Left kidney (tissue), 8 donors: ENCODE measurements around the gene ARHGAP4. TPM values are rescaled to one million over a fixed set of nuclear protein-coding genes. Genes with fewer than 3 reads are reported as not detected.

Experiments used
- DNase-seq: peaks from one replicate; pipeline ENCODE4 v3.0.0-alpha.2; 2013
- long read RNA-seq, 8 donors: transcript quantifications; one replicate each; lab custom pipeline, GENCODE V29; 2026
- polyA plus RNA-seq: library from polyadenylated mRNA; unstranded; fragments of 120-200 nt; gene quantifications from one replicate; pipeline ENCODE4 v1.2.1, GENCODE V29; 2013; ENCODE audit not compliant: insufficient read length

Gene ARHGAP4
- 29.1 TPM for polyA plus RNA-seq
- long read RNA-seq, donor 1, partial matches to known transcripts = 12 of 14 reads
- long read RNA-seq, donor 1, other reads (novel, unspliced or antisense) = 0 of 14 reads
- long read RNA-seq, donor 2, partial matches to known transcripts = 0 of 3 reads
- long read RNA-seq, donor 2, other reads (novel, unspliced or antisense) = 0 of 3 reads
- long read RNA-seq, donor 3, partial matches to known transcripts = 0 of 4 reads
- long read RNA-seq, donor 3, other reads (novel, unspliced or antisense) = 0 of 4 reads
- long read RNA-seq, donor 4, partial matches to known transcripts = 0 of 1 reads
- long read RNA-seq, donor 4, other reads (novel, unspliced or antisense) = 0 of 1 reads
- long read RNA-seq, donor 5, partial matches to known transcripts = 0 of 3 reads
- long read RNA-seq, donor 5, other reads (novel, unspliced or antisense) = 0 of 3 reads
- long read RNA-seq, donor 6, partial matches to known transcripts = 0 of 4 reads
- long read RNA-seq, donor 6, other reads (novel, unspliced or antisense) = 0 of 4 reads
- long read RNA-seq, donor 7 = 0 reads
- long read RNA-seq, donor 8, partial matches to known transcripts = 0 of 1 reads
- long read RNA-seq, donor 8, other reads (novel, unspliced or antisense) = 0 of 1 reads

DNA sequence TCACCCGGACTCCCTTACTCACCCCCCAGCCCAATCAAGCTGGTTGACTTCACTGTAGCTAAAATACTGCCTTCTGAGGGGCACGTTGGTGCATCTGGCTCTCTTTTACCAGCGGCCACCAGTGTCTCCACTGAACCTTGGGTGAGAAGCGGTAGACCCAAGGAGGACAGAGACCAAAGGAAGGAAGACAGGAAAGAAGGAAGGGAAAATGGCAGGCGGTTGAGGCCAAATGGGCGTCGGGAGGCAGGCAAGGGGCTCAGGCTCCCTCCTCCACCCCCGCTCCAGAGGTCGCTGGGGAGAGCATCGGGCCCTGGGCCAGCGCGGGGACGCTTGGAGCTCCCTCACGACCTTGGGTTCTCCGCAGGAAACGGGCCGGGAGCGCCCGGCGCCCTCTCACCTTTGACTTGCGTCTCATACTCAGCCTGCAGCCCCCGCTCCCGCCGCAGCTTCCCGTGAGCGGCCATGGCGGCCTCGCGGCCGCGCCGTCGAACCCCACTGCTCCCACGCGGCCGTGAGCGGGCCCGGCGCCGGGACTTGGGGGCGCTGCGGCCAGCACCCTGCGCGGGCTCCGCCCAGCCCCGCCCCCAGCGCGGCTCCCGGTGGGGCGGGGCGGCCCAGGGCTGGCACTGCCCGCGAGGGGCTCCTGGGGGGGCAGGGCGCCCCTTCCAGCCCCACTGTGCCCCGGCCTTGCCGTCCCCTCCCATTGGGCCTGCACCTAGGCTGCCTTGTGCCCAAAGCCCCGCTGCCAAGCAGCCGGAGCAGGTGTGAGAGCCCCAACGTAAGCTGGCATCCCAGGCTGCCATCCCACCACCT is at the start of gene ARHGAP4:
TSS of gene ARHGAP4 (minus strand) at position 526 of the 813 bp plus-strand sequence. CDS start at position 464, 62 bp downstream.
- DNase-seq = no peak

GRCh38 chrX:153974726-153975286 is 48.7 kb upstream of the ARHGAP4 start:
- no peak for DNase-seq

DNA sequence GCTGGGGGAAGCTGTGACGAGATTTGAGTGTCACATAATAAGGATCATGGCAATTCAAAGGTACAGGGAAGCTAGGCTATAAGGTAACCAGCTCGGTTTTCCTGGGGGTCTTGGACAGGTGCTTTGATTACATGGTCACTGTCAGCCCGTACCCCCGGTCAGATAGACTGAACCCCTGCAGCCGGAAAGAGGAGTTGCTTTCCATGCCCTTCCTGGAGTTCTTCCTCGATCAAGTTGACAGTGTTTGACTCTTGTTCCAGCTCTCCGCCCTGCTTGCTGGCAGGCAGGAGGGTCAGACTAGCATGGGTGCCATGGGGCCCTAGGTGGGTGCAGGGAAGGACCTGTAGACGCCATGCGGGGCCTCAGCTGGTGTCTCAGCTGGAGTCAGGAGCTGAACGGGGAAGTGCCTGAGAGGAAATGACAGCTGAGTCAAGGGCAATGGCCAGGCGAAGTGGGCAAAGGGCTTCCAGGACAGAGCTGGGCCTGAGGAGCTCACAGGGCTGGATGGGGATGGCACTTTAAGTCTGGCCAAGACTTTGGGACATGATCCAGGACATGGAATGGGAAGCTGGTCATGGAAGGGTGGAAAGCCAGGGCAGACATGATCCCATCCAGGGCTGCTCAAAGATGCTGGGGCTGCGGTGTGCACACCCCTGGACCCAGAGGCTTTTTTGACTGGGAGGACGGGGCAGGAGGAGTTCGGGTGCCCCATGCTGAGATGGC is 48.1 kb upstream of the ARHGAP4 start:
- no peak for DNase-seq

DNA sequence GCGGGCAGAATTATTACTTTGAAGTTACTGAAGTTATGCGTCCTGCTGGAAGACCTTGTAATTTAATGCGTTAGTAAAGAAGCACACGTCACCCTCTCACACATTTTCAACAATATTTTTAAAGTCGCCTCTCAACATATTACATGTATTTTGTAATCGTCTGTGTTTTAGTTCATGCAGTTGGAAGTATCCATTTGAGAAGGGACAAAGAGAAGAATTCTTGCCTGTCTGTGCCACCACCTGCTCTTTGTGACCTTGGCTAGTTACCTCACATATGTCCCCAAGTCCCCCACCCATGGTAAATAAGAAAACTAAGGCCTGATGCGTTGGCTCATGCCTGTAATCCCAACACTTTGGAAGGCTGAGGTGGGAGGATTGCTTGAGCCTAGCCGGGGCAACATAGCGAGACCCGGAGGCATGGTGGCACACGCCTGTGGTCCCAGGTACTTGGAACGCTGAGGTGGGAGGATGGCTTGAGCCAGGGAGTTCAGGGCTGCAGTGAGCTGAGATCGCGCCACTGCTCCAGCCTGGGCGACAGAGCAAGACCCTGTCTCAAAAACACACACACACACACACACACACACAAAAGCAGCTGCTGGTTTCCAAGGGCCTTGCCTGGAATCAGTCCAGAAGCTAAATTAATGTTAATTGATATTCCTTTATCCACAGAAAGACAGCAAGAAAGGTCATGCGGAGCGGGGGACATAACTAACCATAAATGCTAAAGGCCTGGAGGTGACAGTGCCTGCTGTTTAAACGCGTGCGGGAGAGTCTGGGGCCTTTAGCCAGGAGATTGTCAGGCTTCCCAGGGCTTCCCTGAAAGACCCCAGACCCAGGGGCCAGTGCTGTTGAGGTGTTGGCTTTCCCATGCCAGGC is 47.3 kb upstream of the ARHGAP4 start:
- no peak for DNase-seq

DNA sequence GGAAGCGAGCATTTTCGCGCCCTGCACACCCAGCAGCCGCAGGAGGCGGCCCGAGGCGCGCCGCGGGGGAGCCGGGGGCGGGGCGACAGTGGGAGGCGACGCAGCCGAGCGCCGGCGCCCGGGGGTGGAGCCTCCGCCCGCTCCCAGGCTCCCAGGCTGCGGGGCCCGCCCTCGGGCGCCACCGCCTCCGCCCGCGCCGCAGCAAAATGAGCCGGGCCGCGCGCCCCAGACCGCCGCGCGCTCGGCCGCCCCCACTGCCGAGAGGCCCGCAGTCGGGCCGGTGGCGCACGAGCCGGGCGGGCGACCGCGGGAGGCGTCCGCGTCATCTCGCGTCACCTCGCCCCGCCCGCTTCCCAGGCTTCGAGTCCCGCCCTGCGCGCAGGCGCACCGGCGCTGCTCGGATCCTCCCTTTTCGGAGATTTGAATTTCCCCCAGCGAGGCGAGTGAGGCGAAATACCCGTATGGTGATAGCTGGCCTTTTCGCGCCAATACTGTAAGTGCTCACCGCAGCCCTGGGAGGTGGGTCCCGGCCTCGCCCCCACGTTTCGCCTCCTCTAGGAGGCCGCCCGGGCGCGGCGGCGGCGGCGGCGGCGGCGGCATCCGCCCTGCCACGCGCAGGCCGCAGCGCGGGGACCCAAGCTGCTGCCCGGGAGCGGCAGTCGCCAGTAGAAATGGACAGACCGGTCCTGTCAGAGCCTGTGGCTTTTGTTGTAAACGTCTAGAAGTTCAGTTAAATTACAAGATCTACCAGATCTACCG is 46.5 kb upstream of the ARHGAP4 start, which contains the start of gene TMEM187:
TSS of gene TMEM187 (plus strand) at position 387 of the 759 bp plus-strand sequence. CDS start 9,309 bp downstream, outside the sequence.
- peak; percentile 85 for DNase-seq

DNA sequence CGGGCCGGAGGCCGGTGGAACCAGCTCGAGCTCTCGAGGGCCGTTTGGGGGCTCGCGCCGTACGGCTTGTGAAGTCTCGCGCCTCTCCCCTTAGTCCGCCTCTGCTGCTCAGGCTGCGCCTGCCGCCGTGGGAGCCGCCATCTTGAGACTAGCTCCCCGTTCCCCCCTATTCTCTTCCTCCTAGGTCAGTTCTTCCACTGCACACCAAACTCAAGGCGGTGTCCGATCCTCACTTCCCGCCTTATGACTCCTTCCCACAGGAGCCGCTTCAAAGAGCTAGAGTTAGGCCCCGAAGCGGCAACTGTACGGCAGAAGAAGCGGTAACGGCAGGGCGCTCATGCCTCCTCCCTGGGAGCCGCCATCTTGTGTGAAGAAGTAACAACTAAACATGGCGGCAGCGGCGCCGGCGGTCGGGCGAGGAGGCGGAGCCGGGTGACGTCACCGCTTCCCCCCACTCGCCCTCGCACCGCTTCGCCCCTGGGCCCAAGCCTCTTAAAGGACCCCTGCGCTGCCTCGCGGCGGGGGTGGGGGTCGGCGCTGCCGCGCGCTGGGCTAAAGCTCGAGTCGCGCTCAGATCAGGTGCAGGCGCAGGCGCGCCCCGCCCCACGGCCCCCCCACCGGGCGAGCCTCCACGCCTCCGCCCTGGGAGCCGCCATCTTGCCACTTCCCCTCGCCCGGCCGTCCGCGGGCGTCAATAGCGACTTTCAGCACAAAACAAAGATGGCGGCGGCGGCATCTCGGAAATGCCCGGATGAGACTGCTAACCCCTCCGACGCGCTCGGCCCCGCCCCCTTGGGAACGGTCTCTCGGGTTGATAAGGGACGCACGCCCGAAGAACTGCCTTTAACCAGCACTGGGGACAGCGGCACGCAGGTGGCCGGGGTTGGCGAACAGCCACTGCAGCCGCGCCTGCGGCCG is 45.6 kb upstream of the ARHGAP4 start, which contains the start of gene HCFC1:
TSS of gene HCFC1 (minus strand) at position 369 of the 918 bp plus-strand sequence. CDS start 978 bp downstream, outside the sequence.
- peak; percentile 92 for DNase-seq

GRCh38 chrX:153971124-153971449 is 45.0 kb upstream of the ARHGAP4 start:
- peak; percentile 83 for DNase-seq

DNA sequence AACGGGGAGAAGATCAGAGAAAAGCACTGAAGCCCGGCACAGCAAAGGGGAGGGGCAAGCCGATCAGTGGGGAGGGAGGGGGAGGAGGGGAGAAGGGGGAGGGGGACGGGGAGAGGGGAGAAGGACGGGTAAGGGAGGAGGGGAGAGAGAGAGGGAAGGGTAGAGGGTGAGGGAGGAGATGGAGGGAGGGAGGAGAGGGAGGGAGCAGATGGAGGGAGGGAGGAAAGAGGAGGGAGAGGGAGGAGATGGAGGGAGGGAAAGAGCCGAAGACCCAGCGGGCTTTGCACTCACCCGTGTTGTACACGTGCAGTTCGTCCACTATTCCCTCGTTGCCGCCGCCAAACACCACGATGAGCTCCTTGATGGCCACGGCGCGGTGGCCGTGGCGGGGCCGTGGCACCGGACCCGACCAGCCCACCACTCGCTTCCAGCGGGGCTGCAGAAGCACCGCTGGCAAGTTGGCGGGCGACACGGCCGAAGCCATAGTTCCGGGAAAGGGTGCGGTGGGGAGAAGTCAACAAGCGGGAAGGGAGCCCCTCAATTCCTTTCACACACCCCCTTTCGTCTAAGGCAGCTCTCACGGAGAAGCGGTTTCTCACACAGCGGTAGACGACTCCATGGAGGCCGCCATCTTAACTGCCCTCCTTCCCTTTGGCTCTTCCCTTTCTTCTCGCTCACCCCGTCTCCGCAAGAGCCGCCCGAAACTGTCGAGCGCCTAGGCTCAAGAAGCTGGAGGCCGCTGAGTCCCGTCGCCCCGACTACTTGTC is 44.5 kb upstream of the ARHGAP4 start:
- DNase-seq = peak; percentile 53

DNA sequence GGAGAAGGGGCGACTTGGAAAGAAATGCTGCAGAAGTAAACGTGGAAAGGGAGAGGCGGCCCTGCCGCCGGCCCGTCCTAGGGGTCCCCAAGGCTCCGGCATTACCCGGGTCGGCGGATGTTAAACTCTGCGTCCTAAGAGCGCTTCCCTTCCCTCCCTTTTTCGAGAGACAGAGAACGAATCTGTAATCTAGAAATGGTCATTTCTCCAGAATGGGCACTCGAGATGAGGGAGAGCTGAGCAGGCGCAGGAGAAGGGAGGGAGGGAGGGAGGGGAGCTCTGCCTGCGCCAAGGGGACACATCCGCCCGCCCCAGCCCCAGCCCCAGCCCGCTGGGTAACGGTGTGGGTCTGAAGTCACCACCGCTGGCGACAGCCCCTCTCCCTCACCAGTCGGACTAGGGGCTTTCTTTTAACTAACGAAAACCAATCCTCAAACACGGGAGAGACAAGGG is 43.9 kb upstream of the ARHGAP4 start:
- DNase-seq = no peak

- DNase-seq = no peak
Observed at GRCh38 chrX:153969125-153969903, 43.2 kb upstream of the ARHGAP4 start.

GRCh38 chrX:153968754-153969124 is 42.7 kb upstream of the ARHGAP4 start:
- DNase-seq = no peak

GRCh38 chrX:153968255-153968654 is 42.2 kb upstream of the ARHGAP4 start:
- no peak for DNase-seq

DNA sequence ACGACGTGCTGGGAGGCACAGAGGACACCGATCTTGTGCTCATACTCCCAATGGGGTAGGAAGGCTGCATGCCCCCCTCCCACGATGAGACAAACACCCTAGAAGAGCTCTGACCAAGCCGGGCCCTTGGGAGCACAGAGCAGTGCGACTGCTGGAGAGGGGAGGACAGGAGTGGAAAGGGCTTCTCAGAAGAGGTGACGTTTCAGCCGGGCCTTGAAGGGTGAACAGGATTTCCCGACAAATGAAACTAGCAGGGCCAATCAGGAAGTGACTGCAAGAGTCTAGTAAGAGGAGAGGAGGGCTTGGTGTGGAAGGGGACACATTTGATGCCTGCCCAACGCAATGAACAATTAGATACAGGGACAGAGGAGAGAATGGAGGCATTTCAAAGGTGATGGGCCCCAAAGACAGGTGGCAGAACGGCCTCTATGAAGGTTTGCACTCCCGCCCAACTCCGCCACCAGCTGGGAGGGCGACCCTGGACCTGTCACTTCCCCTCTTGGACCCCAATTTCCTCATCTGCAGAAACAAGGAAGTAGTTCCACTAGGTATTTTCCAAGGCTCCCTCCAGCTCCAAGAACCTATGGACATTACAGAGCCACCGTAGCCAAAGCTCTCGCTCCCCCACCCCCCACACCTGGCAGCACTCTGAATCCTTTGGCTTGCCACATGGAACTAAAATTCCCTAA is 41.6 kb upstream of the ARHGAP4 start:
- no peak for DNase-seq

DNA sequence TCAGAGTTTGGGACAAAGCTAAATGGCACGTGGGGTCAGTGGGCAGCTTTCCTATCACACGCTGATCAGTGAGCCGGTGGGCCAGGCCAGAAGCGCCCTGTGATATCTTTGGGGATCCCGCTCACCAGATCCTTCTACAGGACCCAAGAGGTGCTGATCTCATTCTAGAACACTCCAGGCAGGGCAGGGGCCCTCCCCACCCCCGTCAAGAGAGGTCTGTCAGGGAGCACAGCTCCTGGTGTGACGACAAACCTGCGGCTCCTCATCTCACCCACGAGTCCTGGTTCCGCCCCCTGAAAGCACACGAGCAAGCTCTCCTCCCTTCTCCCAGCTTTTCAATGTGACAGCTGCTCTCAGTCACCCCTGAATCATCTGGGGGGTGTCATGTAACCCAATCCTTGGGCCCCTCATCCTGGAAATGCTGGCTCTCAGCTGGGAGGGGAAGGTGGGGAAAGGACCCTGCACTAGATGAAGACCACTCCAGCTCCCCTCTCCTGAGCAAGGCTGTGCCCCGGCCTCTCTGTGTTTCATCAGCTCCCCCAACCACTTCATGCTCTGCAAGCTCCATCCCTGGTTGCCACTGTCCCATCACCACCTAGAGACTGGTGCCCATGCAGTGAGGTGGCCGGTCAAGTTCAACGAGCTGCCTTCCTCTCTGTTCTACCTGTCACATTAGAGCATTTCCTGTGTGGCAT is 40.9 kb upstream of the ARHGAP4 start:
- no peak for DNase-seq

- DNase-seq = no peak
Observed at GRCh38 chrX:153966283-153966688, 40.2 kb upstream of the ARHGAP4 start.

- DNase-seq = no peak
Observed at GRCh38 chrX:153965406-153965805, 39.3 kb upstream of the ARHGAP4 start.
